Measurements from ENCODE around the gene DMPK.
"Not testable (repeated sequence)": the region's sequence is repeated elsewhere in the genome, so short reads cannot be mapped to it uniquely, and the experiment has no call there.

Gene DMPK

DNA sequence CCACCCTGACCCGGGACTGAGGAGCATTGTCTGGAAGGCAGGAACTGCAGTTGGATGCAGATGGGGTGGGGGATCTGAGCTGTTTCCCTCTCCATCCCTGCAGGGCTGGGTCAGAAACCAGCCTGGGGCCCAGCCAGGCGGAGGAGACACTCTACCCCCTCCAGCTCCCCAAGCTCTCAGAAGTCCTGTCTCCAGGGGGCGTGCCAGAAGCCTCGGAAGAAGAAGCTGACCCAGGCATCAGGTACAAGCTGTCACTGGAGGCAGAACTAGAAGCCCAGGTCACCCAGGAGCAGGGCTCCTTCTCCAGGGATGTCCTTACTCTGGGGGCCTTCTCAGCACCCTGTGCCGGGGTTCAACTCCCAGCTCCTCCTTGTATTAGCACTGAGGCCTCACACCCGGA is 28.7 kb downstream of the DMPK start:
- peak overlapping the region; percentile 73 for H3K27ac ChIP-seq (ENCODE audit: poor library complexity, severe bottlenecking)
- peaks cover 11% of the 10 kb centered on the region for H3K4me1 ChIP-seq (ENCODE audit: insufficient read depth, poor library complexity, severe bottlenecking)
- no peak overlapping the region for H3K4me3 ChIP-seq (ENCODE audit: severe bottlenecking)
- DNase-seq (ENCODE audit: low spot score) (no peak), ATAC-seq (ENCODE audit: low read depth) (no peak)
- H3K9me3 ChIP-seq (ENCODE audit: severe bottlenecking) = no peaks in the 10 kb centered on the region
- no peaks in the 10 kb centered on the region for H3K27me3 ChIP-seq (ENCODE audit: insufficient read depth, poor library complexity, severe bottlenecking)
- TF ChIP-seq, protein P1, sequence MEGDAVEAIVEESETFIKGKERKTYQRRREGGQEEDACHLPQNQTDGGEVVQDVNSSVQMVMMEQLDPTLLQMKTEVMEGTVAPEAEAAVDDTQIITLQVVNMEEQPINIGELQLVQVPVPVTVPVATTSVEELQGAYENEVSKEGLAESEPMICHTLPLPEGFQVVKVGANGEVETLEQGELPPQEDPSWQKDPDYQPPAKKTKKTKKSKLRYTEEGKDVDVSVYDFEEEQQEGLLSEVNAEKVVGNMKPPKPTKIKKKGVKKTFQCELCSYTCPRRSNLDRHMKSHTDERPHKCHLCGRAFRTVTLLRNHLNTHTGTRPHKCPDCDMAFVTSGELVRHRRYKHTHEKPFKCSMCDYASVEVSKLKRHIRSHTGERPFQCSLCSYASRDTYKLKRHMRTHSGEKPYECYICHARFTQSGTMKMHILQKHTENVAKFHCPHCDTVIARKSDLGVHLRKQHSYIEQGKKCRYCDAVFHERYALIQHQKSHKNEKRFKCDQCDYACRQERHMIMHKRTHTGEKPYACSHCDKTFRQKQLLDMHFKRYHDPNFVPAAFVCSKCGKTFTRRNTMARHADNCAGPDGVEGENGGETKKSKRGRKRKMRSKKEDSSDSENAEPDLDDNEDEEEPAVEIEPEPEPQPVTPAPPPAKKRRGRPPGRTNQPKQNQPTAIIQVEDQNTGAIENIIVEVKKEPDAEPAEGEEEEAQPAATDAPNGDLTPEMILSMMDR (IDR thresholded peaks at IDR 0.05; ENCODE audit: poor library complexity, severe bottlenecking) = no peak
- no peaks in the 10 kb centered on the region for H3K36me3 ChIP-seq (ENCODE audit: low read depth)

DNA sequence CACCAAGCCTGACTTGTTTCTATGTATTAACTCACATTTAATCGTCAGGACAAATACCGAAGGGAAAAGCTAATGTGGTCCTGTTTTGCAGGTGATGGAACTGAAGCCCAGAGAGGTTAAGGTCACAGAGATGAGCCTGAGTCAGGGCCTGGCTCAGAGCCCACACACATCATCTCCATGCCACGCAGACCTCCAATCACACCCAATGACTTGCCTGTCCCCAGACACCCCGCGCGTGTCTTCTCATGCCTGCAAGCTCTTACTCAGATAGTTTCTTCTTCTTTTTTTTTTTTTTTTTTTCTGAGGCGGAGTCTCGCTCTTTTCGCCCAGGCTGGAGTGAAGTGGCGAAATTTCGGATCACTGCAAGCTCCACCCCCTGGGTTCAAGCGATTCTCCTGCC is 29.7 kb downstream of the DMPK start:
- TF ChIP-seq, protein P1 (IDR thresholded peaks at IDR 0.05; ENCODE audit: poor library complexity, severe bottlenecking) = no peak
- ATAC-seq (ENCODE audit: low read depth) = peak; percentile 91

DNA sequence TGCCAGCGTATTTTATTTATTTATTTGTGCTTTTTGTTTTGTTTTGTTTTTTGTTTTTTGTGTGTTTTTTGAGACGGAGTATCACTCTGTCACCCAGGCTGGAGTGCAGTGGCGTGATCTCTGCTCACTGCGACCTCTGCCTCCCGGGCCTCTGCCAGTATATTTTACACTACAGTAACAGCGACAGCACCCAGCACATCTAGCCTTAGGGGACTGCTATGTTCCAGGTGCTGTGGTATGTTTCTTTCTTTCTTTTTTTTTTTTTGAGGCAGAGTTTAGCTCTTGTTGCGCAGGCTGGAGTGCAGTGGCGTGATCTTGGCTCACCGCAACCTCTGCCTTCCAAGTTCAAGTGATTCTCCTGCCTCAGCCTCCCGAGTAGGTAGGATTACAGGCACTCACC is 30.8 kb downstream of the DMPK start:
- not testable (repeated sequence) for H3K4me3 ChIP-seq (ENCODE audit: severe bottlenecking); H3K36me3 ChIP-seq (ENCODE audit: low read depth); H3K9me3 ChIP-seq (ENCODE audit: severe bottlenecking); ATAC-seq (ENCODE audit: low read depth); DNase-seq (ENCODE audit: low spot score); H3K27me3 ChIP-seq (ENCODE audit: insufficient read depth, poor library complexity, severe bottlenecking)
- peaks cover 11% of the 10 kb centered on the region for H3K4me1 ChIP-seq (ENCODE audit: insufficient read depth, poor library complexity, severe bottlenecking)
- peak overlapping the region; percentile 73 for H3K27ac ChIP-seq (ENCODE audit: poor library complexity, severe bottlenecking)

More for the DNA sequence above, 29.7 kb downstream of the DMPK start:
- H3K9me3 ChIP-seq (ENCODE audit: severe bottlenecking) = no peaks in the 10 kb centered on the region
- H3K27me3 ChIP-seq (ENCODE audit: insufficient read depth, poor library complexity, severe bottlenecking) = no peaks in the 10 kb centered on the region
- no peaks in the 10 kb centered on the region for H3K36me3 ChIP-seq (ENCODE audit: low read depth)
- H3K27ac ChIP-seq (ENCODE audit: poor library complexity, severe bottlenecking) = peak overlapping the region; percentile 73
- peaks cover 11% of the 10 kb centered on the region for H3K4me1 ChIP-seq (ENCODE audit: insufficient read depth, poor library complexity, severe bottlenecking)
- no peak overlapping the region for H3K4me3 ChIP-seq (ENCODE audit: severe bottlenecking)
- peak; percentile 94 for DNase-seq (ENCODE audit: low spot score)

DNA sequence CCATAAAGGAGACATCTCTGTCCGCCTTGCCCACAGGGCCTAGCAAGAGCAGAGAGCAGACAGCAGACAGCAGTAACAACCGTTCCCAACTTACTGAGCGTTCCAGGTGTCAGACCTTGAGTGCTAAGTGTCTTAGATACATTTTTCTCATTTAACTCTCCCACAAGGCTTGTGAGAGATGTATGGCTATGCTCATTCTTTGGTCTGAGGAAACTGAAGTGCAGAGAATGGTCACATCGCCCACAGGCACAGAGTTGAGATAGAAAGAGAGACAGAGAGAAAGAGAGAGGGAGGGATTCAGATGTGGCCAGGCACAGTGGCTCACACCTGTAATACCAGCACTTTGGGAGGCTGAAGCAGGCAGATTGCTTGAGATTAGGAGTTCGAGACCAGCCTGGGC is 34.8 kb downstream of the DMPK start:
- Histone ChIP-seq H3K4me3 (ENCODE audit: severe bottlenecking) (no peak overlapping the region), H3K27ac (ENCODE audit: poor library complexity, severe bottlenecking) (no peak overlapping the region), H3K27me3 (ENCODE audit: insufficient read depth, poor library complexity, severe bottlenecking) (no peaks in the 10 kb centered on the region), H3K9me3 (ENCODE audit: severe bottlenecking) (no peaks in the 10 kb centered on the region), H3K4me1 (ENCODE audit: insufficient read depth, poor library complexity, severe bottlenecking) (peaks cover 6% of the 10 kb centered on the region), H3K36me3 (ENCODE audit: low read depth) (no peaks in the 10 kb centered on the region)
- TF ChIP-seq, protein P1 (IDR thresholded peaks at IDR 0.05; ENCODE audit: poor library complexity, severe bottlenecking) = no peak
- ATAC-seq (ENCODE audit: low read depth) (no peak), DNase-seq (ENCODE audit: low spot score) (no peak)

DNA sequence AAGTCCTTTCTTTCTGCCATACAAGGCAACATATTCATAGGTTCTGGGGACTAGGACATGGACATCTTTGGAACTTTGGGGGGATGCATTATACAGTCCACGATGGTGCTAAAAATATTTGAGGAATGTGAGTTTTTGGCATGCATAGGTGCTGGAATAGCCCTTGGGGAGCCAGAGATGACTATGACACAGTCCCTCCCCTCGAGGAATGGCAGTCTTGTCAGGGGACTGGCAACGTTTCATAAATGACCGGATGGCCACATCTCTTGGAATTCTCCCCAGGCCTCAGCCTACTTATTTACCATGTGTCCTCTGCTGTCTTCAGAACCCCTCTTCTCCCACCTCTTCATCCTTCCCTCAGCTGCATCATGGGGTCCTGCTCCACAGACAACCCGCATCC is 35.4 kb downstream of the DMPK start:
- TF ChIP-seq, protein P1 (IDR thresholded peaks at IDR 0.05; ENCODE audit: poor library complexity, severe bottlenecking) = no peak
- Histone ChIP-seq H3K4me1 (ENCODE audit: insufficient read depth, poor library complexity, severe bottlenecking) (peaks cover 2% of the 10 kb centered on the region), H3K9me3 (ENCODE audit: severe bottlenecking) (no peaks in the 10 kb centered on the region), H3K27me3 (ENCODE audit: insufficient read depth, poor library complexity, severe bottlenecking) (no peaks in the 10 kb centered on the region), H3K27ac (ENCODE audit: poor library complexity, severe bottlenecking) (no peak overlapping the region), H3K36me3 (ENCODE audit: low read depth) (no peaks in the 10 kb centered on the region), H3K4me3 (ENCODE audit: severe bottlenecking) (no peak overlapping the region)
- ATAC-seq (ENCODE audit: low read depth) = no peak
- DNase-seq (ENCODE audit: low spot score) = no peak
